CD14-positive monocyte (primary cell): ENCODE data around the gene UFSP2. TPM values are rescaled to one million over a fixed set of nuclear protein-coding genes. Genes with fewer than 3 reads are reported as not detected.

Experiments
- DNase-seq, 3 donors: peaks; one replicate each; pipeline ENCODE4 v3.0.0-alpha.2; 2011 to 2022
- H2AFZ ChIP-seq: 2 replicates; pipeline ENCODE4 v1.6.0; 2012; ENCODE audit warnings: mild to moderate bottlenecking, low read depth, low read length, inconsistent platforms; ENCODE audit not compliant: insufficient read depth, poor library complexity, severe bottlenecking
- H3K27ac ChIP-seq, 2 donors: 1 replicate in 1 of 2; 2 replicates in 1 of 2; pipeline ENCODE4 v1.5.1; 2012 to 2013; ENCODE audit warnings: low read length in 2 of 2, control low read depth in 1 of 2, inconsistent platforms in 1 of 2, low read depth in 1 of 2, mild to moderate bottlenecking in 1 of 2
- H3K27me3 ChIP-seq, 2 donors: one replicate each; pipeline versions ENCODE4 v1.6.0 to v1.6.1; 2011 to 2013; ENCODE audit warnings: low read length in 2 of 2; ENCODE audit not compliant: control insufficient read depth in 2 of 2, insufficient read depth in 2 of 2
- H3K36me3 ChIP-seq, 2 donors: replicated peaks in 1 of 2; 1 replicate in 1 of 2; 2 replicates in 1 of 2; pipeline versions ENCODE4 v1.5.1 to v1.6.1; 2012 to 2013; ENCODE audit warnings: low read length in 2 of 2, control low read depth in 1 of 2, inconsistent platforms in 1 of 2, mild to moderate bottlenecking in 1 of 2; ENCODE audit not compliant: insufficient read depth in 2 of 2, control insufficient read depth in 1 of 2
- H3K4me1 ChIP-seq, 2 donors: 1 replicate in 1 of 2; 2 replicates in 1 of 2; pipeline versions ENCODE4 v1.5.1 to v1.6.1; 2012 to 2013; ENCODE audit warnings: low read length in 2 of 2, control low read depth in 1 of 2, inconsistent platforms in 1 of 2, mild to moderate bottlenecking in 1 of 2, moderate library complexity in 1 of 2; ENCODE audit not compliant: insufficient read depth in 2 of 2, control insufficient read depth in 1 of 2
- H3K4me2 ChIP-seq: replicated peaks from 2 replicates; pipeline ENCODE3; 2012; ENCODE audit warnings: low read length, moderate library complexity, mild to moderate bottlenecking; ENCODE audit not compliant: poor library complexity, severe bottlenecking; ENCODE audit errors: extremely low read depth
- H3K4me3 ChIP-seq, 3 experiments: fragments of 200-600 bp in 1 of 3; sonication (generic) in 1 of 3; replicated peaks in 1 of 3; 1 replicate in 2 of 3; 2 replicates in 1 of 3; pipeline ENCODE4 v1.5.1; 2011 to 2013; ENCODE audit warnings: low read length in 3 of 3, mild to moderate bottlenecking in 3 of 3, control low read depth in 2 of 3, low read depth in 2 of 3, inconsistent platforms in 1 of 3, moderate library complexity in 1 of 3
- H3K79me2 ChIP-seq: 2 replicates; pipeline ENCODE4 v1.6.0; 2012; ENCODE audit warnings: mild to moderate bottlenecking, control low read depth, inconsistent platforms, low read length, moderate library complexity; ENCODE audit not compliant: insufficient read depth
- H3K9ac ChIP-seq: 2 replicates; pipeline ENCODE4 v1.6.0; 2017; ENCODE audit warnings: low read length, mild to moderate bottlenecking; ENCODE audit not compliant: insufficient read depth, poor library complexity, severe bottlenecking
- H3K9me3 ChIP-seq, 2 donors: replicated peaks in 1 of 2; 1 replicate in 1 of 2; 2 replicates in 1 of 2; pipeline versions ENCODE4 v1.5.1 to v1.6.1; 2012 to 2013; ENCODE audit warnings: low read length in 2 of 2, control low read depth in 1 of 2; ENCODE audit not compliant: control insufficient read depth in 1 of 2, insufficient read depth in 1 of 2
- H4K20me1 ChIP-seq: 2 replicates; pipeline ENCODE4 v1.6.0; 2012; ENCODE audit warnings: mild to moderate bottlenecking, low read length, control low read depth, moderate library complexity; ENCODE audit not compliant: insufficient read depth
- H3K27ac Mint-ChIP-seq, 7 donors: one replicate each; pipeline ENCODE4 v1.8.0; 2020; ENCODE audit warnings: mild to moderate bottlenecking in 7 of 7, mixed read lengths in 7 of 7, moderate library complexity in 6 of 7, inconsistent platforms in 2 of 7
- H3K27me3 Mint-ChIP-seq, 3 donors: one replicate each; pipeline ENCODE4 v1.8.0; 2021 to 2022; ENCODE audit warnings: low read depth in 3 of 3, mild to moderate bottlenecking in 3 of 3, mixed read lengths in 3 of 3, moderate library complexity in 3 of 3, inconsistent platforms in 1 of 3
- H3K36me3 Mint-ChIP-seq, 2 donors: one replicate each; pipeline ENCODE4 v1.8.0; 2020; ENCODE audit warnings: mixed read lengths in 2 of 2, inconsistent platforms in 1 of 2, mild to moderate bottlenecking in 1 of 2
- H3K4me1 Mint-ChIP-seq: one replicate; pipeline ENCODE4 v1.8.0; 2020; ENCODE audit warnings: mild to moderate bottlenecking, mixed read lengths
- H3K4me3 Mint-ChIP-seq, 2 donors: one replicate each; pipeline ENCODE4 v1.8.0; 2020; ENCODE audit warnings: mild to moderate bottlenecking in 2 of 2, mixed read lengths in 2 of 2, moderate library complexity in 1 of 2
- H3K9me3 Mint-ChIP-seq, 7 donors: one replicate each; pipeline ENCODE4 v1.8.0; 2020 to 2022; ENCODE audit warnings: mixed read lengths in 7 of 7, mild to moderate bottlenecking in 6 of 7, moderate library complexity in 6 of 7, inconsistent platforms in 2 of 7
- WGBS: methylation state at CpG from one replicate; pipeline ENCODE4 v1.1.5; 2013; ENCODE audit warnings: missing lambda C conversion rate; ENCODE audit not compliant: insufficient coverage; 5-methylcytosine and 5-hydroxymethylcytosine counted together
- intact Hi-C, 2 donors: fragments of 100-400 bp; cut with micrococcal nuclease; formaldehyde crosslinking; loops; one replicate each; pipeline versions ENCODE4 v1.15.0 to v1.15.1; 2023
- polyA plus RNA-seq, 3 donors: library from polyadenylated mRNA; depleted of rRNA in 1 of 3; unstranded in 2 of 3; stranded (reverse) in 1 of 3; fragments of 300-500 nt in 2 of 3; fragments of >200 nt in 1 of 3; fragmentation: Illumina TruSeq in 2 of 3; gene quantifications; 1 replicate in 2 of 3; 2 replicates in 1 of 3; pipeline ENCODE4 v1.2.3, GENCODE V29; 2012 to 2021
- TF ChIP-seq, protein P1 (sequence below): fragments of 200-600 bp; IDR thresholded peaks from one replicate; pipeline ENCODE4 v1.8.0; 2022; ENCODE audit warnings: antibody characterized with exemption, mild to moderate bottlenecking

Gene UFSP2
- polyA plus RNA-seq, 3 donors = 6.8 to 23.5 (median 13.8) TPM

DNA sequence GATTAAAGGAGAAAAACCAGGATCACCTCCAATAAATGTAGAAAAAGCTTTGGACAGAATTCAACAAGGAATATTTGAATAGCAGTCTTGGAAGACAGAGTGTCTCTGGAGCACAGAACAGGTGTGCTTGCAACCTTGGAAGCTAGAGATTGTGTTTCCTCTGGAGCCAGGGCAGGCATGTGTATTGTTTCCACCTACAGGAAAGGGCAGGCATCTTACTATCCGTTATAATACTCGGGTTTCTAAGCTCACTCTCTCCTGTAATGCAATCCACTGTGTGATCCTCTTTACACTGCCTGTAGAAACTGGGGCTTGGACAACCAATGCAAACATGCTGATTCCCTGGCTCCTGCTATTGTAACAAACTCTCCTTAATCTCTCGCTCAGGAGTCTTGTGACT is 31.4 kb upstream of the UFSP2 start:
- Histone ChIP-seq H4K20me1 (no peaks in the 10 kb centered on the region), H3K9ac (no peak overlapping the region), H3K79me2 (no peaks in the 10 kb centered on the region), H3K27ac (no peak overlapping the region), H3K27me3 (peaks cover 13 to 25% of the 10 kb centered on the region in 2 donors), H3K9me3 (no peaks in the 10 kb centered on the region), H2AFZ (no peak overlapping the region), H3K4me2 (no peak overlapping the region), H3K4me1 (no peaks in the 10 kb centered on the region), H3K36me3 (no peaks in the 10 kb centered on the region), H3K4me3 (no peak overlapping the region)
- Mint-ChIP-seq H3K27me3 (peaks cover 11 to 38% (median 19%) of the 10 kb centered on the region in 3 donors), H3K4me3 (no peak overlapping the region), H3K4me1 (no peaks in the 10 kb centered on the region), H3K36me3 (no peaks in the 10 kb centered on the region), H3K27ac (no peak overlapping the region), H3K9me3 (no peaks in the 10 kb centered on the region)
- WGBS = 68% methylated on average over 2 of the region's 3 CpGs
- intact Hi-C loops = no loop called here
- no peak for DNase-seq
- TF ChIP-seq, protein P1, sequence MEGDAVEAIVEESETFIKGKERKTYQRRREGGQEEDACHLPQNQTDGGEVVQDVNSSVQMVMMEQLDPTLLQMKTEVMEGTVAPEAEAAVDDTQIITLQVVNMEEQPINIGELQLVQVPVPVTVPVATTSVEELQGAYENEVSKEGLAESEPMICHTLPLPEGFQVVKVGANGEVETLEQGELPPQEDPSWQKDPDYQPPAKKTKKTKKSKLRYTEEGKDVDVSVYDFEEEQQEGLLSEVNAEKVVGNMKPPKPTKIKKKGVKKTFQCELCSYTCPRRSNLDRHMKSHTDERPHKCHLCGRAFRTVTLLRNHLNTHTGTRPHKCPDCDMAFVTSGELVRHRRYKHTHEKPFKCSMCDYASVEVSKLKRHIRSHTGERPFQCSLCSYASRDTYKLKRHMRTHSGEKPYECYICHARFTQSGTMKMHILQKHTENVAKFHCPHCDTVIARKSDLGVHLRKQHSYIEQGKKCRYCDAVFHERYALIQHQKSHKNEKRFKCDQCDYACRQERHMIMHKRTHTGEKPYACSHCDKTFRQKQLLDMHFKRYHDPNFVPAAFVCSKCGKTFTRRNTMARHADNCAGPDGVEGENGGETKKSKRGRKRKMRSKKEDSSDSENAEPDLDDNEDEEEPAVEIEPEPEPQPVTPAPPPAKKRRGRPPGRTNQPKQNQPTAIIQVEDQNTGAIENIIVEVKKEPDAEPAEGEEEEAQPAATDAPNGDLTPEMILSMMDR = no peak

DNA sequence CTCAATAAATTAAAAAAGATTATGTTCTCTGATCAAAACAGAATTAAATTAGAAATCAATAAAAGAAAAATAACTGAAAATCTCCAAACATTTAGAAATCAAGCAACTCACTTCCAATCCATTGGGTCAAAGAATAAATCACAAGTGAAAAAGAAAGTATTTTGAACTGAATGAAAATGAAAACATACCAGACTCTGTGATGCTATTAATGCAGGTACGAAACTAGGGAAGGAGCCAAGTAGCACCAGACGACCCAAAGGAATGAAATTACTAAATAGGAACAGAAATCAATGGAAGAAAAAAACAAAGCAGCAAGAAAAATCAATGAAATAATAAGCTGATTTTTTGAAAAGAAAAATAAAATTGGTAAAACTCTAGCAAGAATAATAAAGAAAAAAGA is 30.4 kb upstream of the UFSP2 start:
- Mint-ChIP-seq H3K36me3 (no peaks in the 10 kb centered on the region), H3K4me3 (no peak overlapping the region), H3K27ac (no peak overlapping the region), H3K4me1 (no peaks in the 10 kb centered on the region), H3K27me3 (peaks cover 11 to 31% (median 19%) of the 10 kb centered on the region in 3 donors), H3K9me3 (peaks cover 0 to 2% (median 0%) of the 10 kb centered on the region in 7 donors)
- DNase-seq = no peak
- H3K9me3 ChIP-seq = no peaks in the 10 kb centered on the region
- no peaks in the 10 kb centered on the region for H4K20me1 ChIP-seq
- no peaks in the 10 kb centered on the region for H3K79me2 ChIP-seq
- H2AFZ ChIP-seq = no peak overlapping the region
- H3K4me3 ChIP-seq = no peak overlapping the region
- H3K4me1 ChIP-seq = no peaks in the 10 kb centered on the region
- no CpG with 5 or more reads among the region's 2 CpGs for WGBS
- H3K36me3 ChIP-seq = no peaks in the 10 kb centered on the region
- no peak overlapping the region for H3K27ac ChIP-seq
- TF ChIP-seq, protein P1 = no peak
- H3K4me2 ChIP-seq = no peak overlapping the region
- intact Hi-C loops = no loop called here
- no peak overlapping the region for H3K9ac ChIP-seq
- H3K27me3 ChIP-seq = peaks cover 13 to 27% of the 10 kb centered on the region in 2 donors
